Activated CD8-positive, alpha-beta memory T cell treated with anti-CD3 and anti-CD28 coated beads, Interleukin-2, amount 10 ng/mL, durations not matched to agents 7 days and 5 days (primary cell): ENCODE results near the gene COPS7B. TPM values are rescaled to one million over a fixed set of nuclear protein-coding genes. Genes with fewer than 3 reads are reported as not detected.

ENCODE experiments used
- ATAC-seq: fragments of 150-1000 bp; cut with Tn5 transposase; one replicate; pipeline ENCODE4 v1.10.0; 2021; ENCODE audit warnings: moderate library complexity
- CTCF ChIA-PET: fragments of 350-600 bp; sonication (Branson Sonifier 250); formaldehyde crosslinking; loops from one replicate; lab custom pipeline; 2021; ENCODE audit warnings: antibody characterized with exemption; lab: Charles Lee
- DNase-seq: peaks from one replicate; pipeline ENCODE4 v3.0.0-alpha.2; 2020
- H3K27ac Mint-ChIP-seq: one replicate; pipeline ENCODE4 v1.8.0; 2021; ENCODE audit warnings: mild to moderate bottlenecking, mixed read lengths
- H3K27me3 Mint-ChIP-seq: one replicate; pipeline ENCODE4 v1.8.0; 2021; ENCODE audit warnings: mixed read lengths
- H3K36me3 Mint-ChIP-seq: one replicate; pipeline ENCODE4 v1.8.0; 2021; ENCODE audit warnings: mild to moderate bottlenecking, mixed read lengths
- H3K4me1 Mint-ChIP-seq: one replicate; pipeline ENCODE4 v1.8.0; 2021; ENCODE audit warnings: mixed read lengths
- H3K4me3 Mint-ChIP-seq: one replicate; pipeline ENCODE4 v1.8.0; 2021; ENCODE audit warnings: mild to moderate bottlenecking, moderate library complexity, mixed read lengths
- H3K9me3 Mint-ChIP-seq: one replicate; pipeline ENCODE4 v1.8.0; 2022; ENCODE audit warnings: low read depth, mixed read lengths
- total RNA-seq, 2 experiments: library from RNA; stranded (reverse); gene quantifications; one replicate each; pipeline ENCODE4 v1.2.3, GENCODE V29; 2021

The COPS7B gene
- total RNA-seq, 2 experiments from 2014 or later = 47.3 to 54.4 TPM

DNA sequence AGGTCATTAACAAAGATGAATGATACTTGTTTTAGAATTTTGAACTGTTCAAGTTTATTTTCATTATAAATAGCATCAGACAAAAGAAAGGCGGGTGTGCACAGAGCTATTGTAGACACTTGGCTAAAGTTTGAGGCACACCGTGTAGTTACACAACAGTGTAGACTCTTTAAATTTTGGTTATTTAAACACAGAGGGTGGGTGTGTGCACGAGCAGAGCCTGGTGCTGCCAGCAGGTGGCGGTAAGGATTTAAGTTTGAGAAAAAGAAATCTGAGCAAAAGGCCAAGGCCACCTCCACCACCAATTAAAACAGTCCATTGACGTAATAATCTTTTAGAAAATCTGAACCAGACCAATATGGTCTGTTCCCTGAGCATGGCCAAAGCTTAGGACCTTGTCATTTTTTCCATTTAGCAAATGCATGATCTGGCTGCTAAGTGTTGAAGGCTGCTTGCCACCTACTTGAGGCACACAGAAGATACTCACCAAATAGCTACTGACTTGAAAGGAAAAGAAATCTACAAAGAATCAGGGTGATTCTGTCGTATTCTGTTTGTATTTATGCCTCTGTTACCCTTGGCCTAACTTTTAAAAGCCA is 14.3 kb downstream of the COPS7B start:
- no peak overlapping the region for H3K27ac Mint-ChIP-seq
- peak; percentile 68 for ATAC-seq
- CTCF ChIA-PET = interaction anchor here (0.8 to 2.9 kb wide), 8 partner anchors 9 to 123 kb away, joined by 3 to 17 read pairs (median 3); partner anchors contain the start of gene COPS7B
- H3K4me1 Mint-ChIP-seq = no peaks in the 10 kb centered on the region
- H3K36me3 Mint-ChIP-seq = peaks cover 18% of the 10 kb centered on the region
- peak; percentile 64 for DNase-seq
- no peaks in the 10 kb centered on the region for H3K27me3 Mint-ChIP-seq
- no peak overlapping the region for H3K4me3 Mint-ChIP-seq
- no peaks in the 10 kb centered on the region for H3K9me3 Mint-ChIP-seq

DNA sequence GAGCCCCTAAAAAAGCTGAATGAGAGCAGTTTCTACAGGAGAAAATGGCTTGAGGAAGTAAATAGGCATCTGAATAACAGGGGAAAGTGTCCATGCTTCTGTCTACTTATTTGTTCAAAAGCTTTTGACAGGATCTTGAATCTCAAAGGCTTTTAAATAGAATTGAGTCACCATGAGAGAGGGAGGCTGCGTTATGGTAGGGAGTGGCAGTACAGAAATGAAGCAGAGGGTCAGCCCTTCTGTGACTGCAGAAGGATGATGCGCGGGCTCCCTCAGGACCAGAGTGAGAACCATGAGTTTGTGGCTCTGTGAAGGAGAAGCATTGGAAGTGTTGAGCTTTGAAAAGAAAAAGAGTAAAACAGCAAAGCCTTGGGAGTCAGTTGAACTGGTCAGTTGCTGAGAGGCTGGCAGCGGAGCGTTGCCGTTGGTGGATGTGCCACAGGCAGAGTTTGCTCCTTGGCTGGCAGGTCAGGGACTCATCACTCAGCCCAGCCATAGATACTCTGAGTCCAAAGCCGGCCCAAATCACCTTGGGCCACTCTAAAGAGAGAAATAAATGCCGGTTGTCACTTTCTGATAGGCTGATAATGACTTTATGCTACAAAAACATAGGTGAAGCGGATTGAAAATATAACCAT is 17.4 kb downstream of the COPS7B start:
- DNase-seq (no peak), ATAC-seq (no peak)
- Mint-ChIP-seq H3K9me3 (no peaks in the 10 kb centered on the region), H3K27ac (no peak overlapping the region), H3K4me3 (no peak overlapping the region), H3K4me1 (no peaks in the 10 kb centered on the region), H3K36me3 (peaks cover 15% of the 10 kb centered on the region), H3K27me3 (no peaks in the 10 kb centered on the region)
- CTCF ChIA-PET = no interaction called here

DNA sequence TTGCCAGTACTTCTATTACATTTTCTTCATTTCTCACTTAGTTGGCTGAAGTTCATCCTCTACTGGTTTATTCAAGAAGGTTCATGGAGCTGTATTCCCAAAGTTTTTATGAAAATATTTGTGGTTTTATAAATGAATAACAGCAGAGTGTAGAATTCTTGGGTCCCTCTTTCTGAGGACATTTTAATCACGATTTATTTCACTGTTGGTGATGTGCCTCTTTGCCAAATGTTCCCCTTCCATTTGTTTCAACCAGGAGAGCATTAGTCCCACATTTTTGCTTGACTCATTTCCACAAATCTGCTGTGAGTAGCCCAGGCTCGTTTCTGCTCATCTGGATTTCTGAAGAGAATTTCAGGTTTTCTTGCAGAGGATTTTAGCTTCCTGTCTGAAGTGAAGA is 20.8 kb downstream of the COPS7B start:
- H3K4me1 Mint-ChIP-seq = no peaks in the 10 kb centered on the region
- no peak for DNase-seq
- ATAC-seq = no peak
- no peaks in the 10 kb centered on the region for H3K9me3 Mint-ChIP-seq
- no peak overlapping the region for H3K27ac Mint-ChIP-seq
- H3K27me3 Mint-ChIP-seq = no peaks in the 10 kb centered on the region
- no peak overlapping the region for H3K4me3 Mint-ChIP-seq
- peaks cover 10% of the 10 kb centered on the region for H3K36me3 Mint-ChIP-seq
- CTCF ChIA-PET = interaction anchor here (1.3 kb wide), 1 partner anchor 46 kb away, joined by 3 read pairs; no protein-coding TSS in a partner anchor

DNA sequence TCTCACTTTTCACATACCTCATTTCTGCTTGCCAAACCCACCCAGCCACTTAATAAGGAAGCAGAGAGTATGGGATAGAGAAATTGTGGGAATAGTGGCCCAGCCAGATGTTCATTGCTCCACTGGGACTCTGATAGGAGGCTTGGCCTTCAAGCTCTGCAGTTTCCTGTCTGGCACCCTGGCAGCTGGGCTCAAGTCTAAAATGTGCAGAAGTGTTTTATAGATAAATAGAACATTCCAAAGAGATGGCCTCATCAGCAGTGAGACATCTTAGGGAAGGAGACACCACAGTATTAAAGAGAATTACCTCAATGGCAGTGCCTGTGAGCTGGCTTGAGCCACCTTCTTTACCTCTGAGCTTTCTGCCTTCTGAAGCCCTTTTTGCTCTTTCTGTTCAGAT is 24.7 kb downstream of the COPS7B start:
- Mint-ChIP-seq H3K4me3 (no peak overlapping the region), H3K36me3 (peaks cover 16% of the 10 kb centered on the region), H3K27me3 (no peaks in the 10 kb centered on the region), H3K4me1 (no peaks in the 10 kb centered on the region), H3K27ac (no peak overlapping the region), H3K9me3 (no peaks in the 10 kb centered on the region)
- CTCF ChIA-PET = interaction anchor here (3.3 kb wide), 1 partner anchor 10 kb away, joined by 17 read pairs; no protein-coding TSS in a partner anchor
- ATAC-seq (no peak), DNase-seq (no peak)

DNA sequence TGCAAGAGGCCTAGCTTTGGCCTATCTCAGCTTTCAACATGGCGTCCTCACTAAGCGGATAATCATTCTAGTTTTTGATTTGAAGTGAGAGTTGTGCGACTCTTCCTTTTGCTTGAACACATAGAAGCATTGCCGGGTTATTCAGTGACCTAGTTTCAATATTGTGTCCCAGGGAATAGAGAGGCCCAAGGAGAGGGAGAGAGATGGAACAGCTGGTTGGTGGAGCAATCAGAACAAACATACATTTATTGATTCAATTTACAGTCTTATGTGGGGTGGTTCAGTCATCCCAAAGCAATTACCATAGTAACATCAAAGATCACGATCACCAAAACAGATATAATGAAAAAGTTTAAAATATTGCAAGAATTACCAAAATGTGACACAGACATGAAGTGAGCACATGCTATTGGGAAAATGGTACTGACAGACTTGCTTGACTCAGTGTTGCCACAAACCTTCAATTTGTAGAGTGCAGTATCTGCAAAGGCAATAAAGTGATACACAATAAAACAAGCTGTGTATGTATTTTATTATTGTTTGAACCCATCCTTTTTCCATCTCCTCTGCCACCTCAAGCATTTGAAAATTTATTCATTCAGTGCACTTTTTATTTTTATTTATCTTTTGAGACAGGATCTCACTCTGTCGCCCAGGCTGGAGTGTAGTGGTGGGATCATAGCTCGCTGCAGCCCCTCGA is 30.2 kb downstream of the COPS7B start:
- no peaks in the 10 kb centered on the region for H3K9me3 Mint-ChIP-seq
- H3K4me1 Mint-ChIP-seq = no peaks in the 10 kb centered on the region
- H3K36me3 Mint-ChIP-seq = peaks cover 11% of the 10 kb centered on the region
- H3K27ac Mint-ChIP-seq = no peak overlapping the region
- H3K4me3 Mint-ChIP-seq = no peak overlapping the region
- ATAC-seq = no peak
- CTCF ChIA-PET = interaction anchor here (1.3 kb wide), 1 partner anchor 16 kb away, joined by 3 read pairs; no protein-coding TSS in a partner anchor
- H3K27me3 Mint-ChIP-seq = no peaks in the 10 kb centered on the region
- DNase-seq = no peak

DNA sequence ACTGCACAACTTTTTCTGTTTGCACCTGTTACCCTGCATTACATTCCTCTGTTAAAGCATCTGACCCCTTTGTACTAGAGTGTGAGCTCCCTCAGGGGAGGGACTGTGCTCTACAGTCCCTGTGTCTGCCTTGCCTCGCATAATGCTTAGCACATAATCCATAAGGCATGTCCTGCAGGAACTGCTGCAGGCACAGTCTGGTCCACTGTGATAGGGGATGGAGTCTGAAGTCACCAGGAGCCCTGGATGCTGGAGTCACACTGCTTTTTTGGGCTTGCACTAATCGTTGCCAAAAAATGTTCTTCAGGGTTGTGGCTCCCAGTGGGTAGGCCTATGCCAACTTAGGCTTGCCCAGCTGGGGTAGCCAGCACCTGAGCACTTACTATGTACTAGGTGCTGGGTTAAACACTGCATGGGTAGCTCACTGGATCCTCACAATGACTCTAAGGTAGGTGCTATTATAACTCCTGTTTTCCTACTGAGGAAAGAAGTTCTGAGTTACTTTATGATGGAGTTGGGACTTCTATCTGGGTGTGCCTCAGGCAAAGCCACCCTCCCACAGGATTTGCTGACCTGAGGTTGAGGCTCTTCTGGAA is 33.3 kb downstream of the COPS7B start:
- no peak overlapping the region for H3K27ac Mint-ChIP-seq
- H3K27me3 Mint-ChIP-seq = no peaks in the 10 kb centered on the region
- CTCF ChIA-PET = no interaction called here
- DNase-seq = no peak
- H3K9me3 Mint-ChIP-seq = no peaks in the 10 kb centered on the region
- no peak for ATAC-seq
- no peak overlapping the region for H3K4me3 Mint-ChIP-seq
- H3K36me3 Mint-ChIP-seq = peaks cover 3% of the 10 kb centered on the region
- no peaks in the 10 kb centered on the region for H3K4me1 Mint-ChIP-seq

DNA sequence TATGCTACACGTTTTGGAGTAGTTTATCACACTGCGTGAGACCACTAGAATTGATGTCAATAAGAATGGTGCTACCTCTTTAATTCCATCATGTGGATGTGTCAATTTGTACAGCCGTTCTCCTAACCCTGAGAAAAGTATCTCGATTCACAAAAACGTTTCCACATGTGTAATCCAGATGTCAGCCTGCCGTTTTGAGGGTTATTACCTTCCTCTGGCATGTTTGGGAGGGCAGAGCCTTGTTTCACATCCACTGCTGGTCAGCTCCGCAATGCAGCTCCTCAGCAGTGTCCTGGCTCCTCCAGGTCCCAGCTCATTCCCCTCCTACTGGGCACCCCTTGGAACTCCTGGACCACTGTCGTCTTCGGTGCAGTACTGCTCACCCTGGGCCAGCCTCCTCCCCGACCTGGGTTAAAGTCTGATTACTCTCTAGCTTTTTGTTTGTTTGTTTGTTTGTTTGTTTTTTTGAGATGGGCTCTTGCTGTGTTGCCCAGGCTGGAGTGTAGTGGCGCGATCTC is 34.6 kb downstream of the COPS7B start:
- Mint-ChIP-seq H3K27ac (no peak overlapping the region), H3K27me3 (no peaks in the 10 kb centered on the region), H3K4me3 (no peak overlapping the region), H3K9me3 (no peaks in the 10 kb centered on the region), H3K36me3 (no peaks in the 10 kb centered on the region), H3K4me1 (no peaks in the 10 kb centered on the region)
- ATAC-seq = no peak
- CTCF ChIA-PET = no interaction called here
- DNase-seq = no peak

DNA sequence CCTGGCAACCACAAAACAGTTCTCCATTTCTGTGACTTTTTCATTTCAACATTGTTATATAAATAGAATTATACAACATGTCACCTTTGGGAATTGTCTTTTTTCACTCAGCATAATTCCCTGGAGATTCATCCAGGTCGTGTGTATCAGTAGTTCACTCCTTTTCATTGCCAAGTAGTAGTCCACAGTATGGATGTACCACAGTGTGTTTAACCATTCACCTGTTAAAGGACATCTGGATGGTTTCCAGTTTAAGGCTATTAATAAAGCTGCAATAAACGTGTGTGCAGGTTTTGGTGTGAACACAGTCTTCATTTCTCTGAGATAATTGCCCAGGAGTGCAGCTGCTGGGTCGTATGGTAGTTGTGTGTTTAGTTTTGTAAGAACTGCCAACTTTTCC is 35.7 kb downstream of the COPS7B start:
- CTCF ChIA-PET = no interaction called here
- ATAC-seq = no peak
- DNase-seq = no peak
- Mint-ChIP-seq H3K4me1 (no peaks in the 10 kb centered on the region), H3K36me3 (no peaks in the 10 kb centered on the region), H3K27me3 (no peaks in the 10 kb centered on the region), H3K27ac (no peak overlapping the region), H3K4me3 (no peak overlapping the region), H3K9me3 (no peaks in the 10 kb centered on the region)

DNA sequence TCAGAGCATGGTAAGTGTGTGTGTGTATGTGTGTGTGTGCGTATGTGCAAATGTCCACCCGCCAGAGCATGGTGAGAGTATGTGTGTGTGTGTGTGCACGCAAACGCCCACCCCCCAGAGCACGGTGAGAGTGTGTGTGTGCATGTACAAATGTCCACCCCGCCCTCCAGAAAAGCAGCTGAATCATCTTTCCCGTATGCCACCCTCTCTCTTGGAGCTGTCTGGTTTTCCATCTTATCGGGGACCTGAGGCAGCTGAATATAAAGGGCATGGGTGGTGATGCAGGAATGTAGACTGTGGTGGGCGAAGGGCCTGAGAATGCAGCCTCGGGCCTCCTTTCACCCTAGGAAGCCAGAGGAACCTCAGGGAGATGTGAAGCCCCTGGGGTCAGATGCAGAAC is 66.9 kb downstream of the COPS7B start:
- H3K27ac Mint-ChIP-seq = no peak overlapping the region
- CTCF ChIA-PET = interaction anchor here (0.8 to 1.7 kb wide), 3 partner anchors 13 to 47 kb away, joined by 3 to 4 read pairs (median 3); no protein-coding TSS in a partner anchor
- peaks cover 2% of the 10 kb centered on the region for H3K4me1 Mint-ChIP-seq
- H3K36me3 Mint-ChIP-seq = no peaks in the 10 kb centered on the region
- ATAC-seq (no peak), DNase-seq (no peak)
- H3K27me3 Mint-ChIP-seq = peaks cover 8% of the 10 kb centered on the region
- no peak overlapping the region for H3K4me3 Mint-ChIP-seq
- peaks cover 4% of the 10 kb centered on the region for H3K9me3 Mint-ChIP-seq

DNA sequence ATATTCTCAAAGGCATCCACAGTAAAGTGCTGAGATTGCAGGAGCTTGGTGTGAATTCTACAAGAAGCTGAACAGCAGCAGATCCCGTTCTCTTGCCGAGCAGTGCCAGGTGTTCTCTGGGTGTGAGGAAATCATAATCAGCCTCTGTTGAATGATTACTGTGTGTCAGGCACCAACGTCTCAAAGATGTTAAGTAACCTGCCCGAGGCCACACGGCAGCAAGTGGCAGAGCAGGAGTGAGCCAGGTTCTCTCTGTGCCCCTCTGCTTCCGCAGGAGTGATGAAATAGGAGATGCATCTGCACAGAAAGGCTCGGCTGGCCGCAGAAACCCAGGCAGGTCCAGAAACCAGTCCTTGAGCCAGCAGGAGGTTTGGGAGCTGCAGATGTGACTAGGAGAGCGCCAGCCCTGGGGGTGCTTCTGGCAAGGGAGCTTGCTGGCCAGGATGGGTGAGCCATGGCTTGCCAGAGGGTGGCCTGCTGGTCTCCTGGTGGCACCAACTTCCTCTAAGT is 68.4 kb downstream of the COPS7B start:
- no peak overlapping the region for H3K4me3 Mint-ChIP-seq
- H3K27me3 Mint-ChIP-seq = peaks cover 8% of the 10 kb centered on the region
- ATAC-seq (no peak), DNase-seq (no peak)
- no peaks in the 10 kb centered on the region for H3K9me3 Mint-ChIP-seq
- CTCF ChIA-PET = no interaction called here
- H3K27ac Mint-ChIP-seq = no peak overlapping the region
- no peaks in the 10 kb centered on the region for H3K36me3 Mint-ChIP-seq
- H3K4me1 Mint-ChIP-seq = peaks cover 2% of the 10 kb centered on the region

DNA sequence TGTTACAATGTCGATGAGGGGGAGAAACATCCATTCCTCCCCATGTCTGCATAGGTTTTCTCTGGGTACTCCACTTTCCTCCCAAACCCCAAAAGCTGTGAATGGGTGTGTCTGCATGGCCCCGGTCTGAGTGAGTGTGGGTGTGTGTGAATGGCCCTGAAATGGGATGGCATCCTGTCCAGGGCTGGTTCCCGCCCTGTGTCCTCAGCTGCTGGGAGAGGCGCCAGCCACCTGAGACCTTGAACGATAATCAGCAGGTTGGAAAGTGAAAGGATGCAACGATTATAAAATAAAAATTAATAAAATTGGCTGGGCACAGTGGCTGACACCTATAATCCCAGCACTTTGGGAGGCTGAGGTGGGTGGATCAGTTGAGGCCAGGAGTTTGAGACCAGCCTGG is 70.7 kb downstream of the COPS7B start:
- DNase-seq (no peak), ATAC-seq (no peak)
- CTCF ChIA-PET = no interaction called here
- Mint-ChIP-seq H3K4me1 (no peaks in the 10 kb centered on the region), H3K4me3 (no peak overlapping the region), H3K27me3 (peaks cover 3% of the 10 kb centered on the region), H3K9me3 (no peaks in the 10 kb centered on the region), H3K27ac (no peak overlapping the region), H3K36me3 (no peaks in the 10 kb centered on the region)
